GM12878 (cell line): Measurements from ENCODE around the gene KIAA1217. TPM values are rescaled to one million over a fixed set of nuclear protein-coding genes. Genes with fewer than 3 reads are reported as not detected.

ENCODE experiments used
- ATAC-seq: fragments of 200-7000 bp; cut with Tn5 transposase; 3 replicates; pipeline ENCODE4 v1.9.1; 2020; ENCODE audit warnings: mild to moderate bottlenecking, moderate library complexity
- BruUV-seq: library from RNA; stranded (reverse); fragments of 400-500 nt; replicated peaks from 2 replicates; lab custom pipeline; 2021; lab: Mats Ljungman, UMichigan
- CTCF ChIA-PET: fragments of 300-600 bp; sonication (Branson Sonifier 250); formaldehyde crosslinking; extraction: SDS; loops from one replicate; lab custom pipeline; 2021; ENCODE audit warnings: inconsistent platforms; lab: Yijun Ruan, JAX
- POLR2A ChIA-PET: fragments of 350-600 bp; formaldehyde crosslinking; extraction: SDS; loops from one replicate; lab custom pipeline; 2021; ENCODE audit warnings: inconsistent platforms; lab: Charles Lee
- RAD21 ChIA-PET: fragments of 300-600 bp; sonication (Branson Sonifier 250); formaldehyde crosslinking; loops from one replicate; lab custom pipeline; 2023; ENCODE audit warnings: antibody characterized with exemption; ENCODE audit not compliant: unreplicated experiment; lab: Charles Lee
- SMC1A ChIA-PET: fragments of 300-600 bp; sonication (Branson Sonifier 250); formaldehyde crosslinking; loops from one replicate; lab custom pipeline; 2023; ENCODE audit not compliant: unreplicated experiment, uncharacterized antibody; lab: Charles Lee
- DNase-seq: peaks from one replicate; pipeline ENCODE4 v3.0.0-alpha.2; 2011; ENCODE audit warnings: low read depth, low spot score
- FAIRE-seq: peaks from 3 replicates; lab custom pipeline; 2011; peaks lifted over from hg19 to GRCh38; lab: Jason Lieb, UNC
- H2AFZ ChIP-seq: 2 replicates; pipeline ENCODE4 v1.6.0; 2011; ENCODE audit warnings: low read depth, low read length, control low read depth; ENCODE audit not compliant: control insufficient read depth
- H3K27ac ChIP-seq: 2 replicates; pipeline ENCODE4 v1.5.1; 2011; ENCODE audit warnings: control low read depth; ENCODE audit not compliant: control insufficient read depth, insufficient read depth
- H3K27me3 ChIP-seq, 2 experiments: replicated peaks in 1 of 2; 2 replicates each; pipeline versions ENCODE4 v1.6.0 to v1.6.1; 2011; ENCODE audit warnings: low read length in 1 of 2; ENCODE audit not compliant: control insufficient read depth in 2 of 2, insufficient read depth in 2 of 2
- H3K36me3 ChIP-seq, 2 experiments: 2 replicates each; pipeline ENCODE4 v1.5.1; 2011; ENCODE audit warnings: low read length in 1 of 2; ENCODE audit not compliant: control insufficient read depth in 2 of 2, insufficient read depth in 2 of 2
- H3K4me1 ChIP-seq: 2 replicates; pipeline ENCODE4 v1.6.1; 2011; ENCODE audit warnings: mild to moderate bottlenecking, low read length, moderate library complexity, mixed read lengths; ENCODE audit not compliant: control insufficient read depth, insufficient read depth
- H3K4me2 ChIP-seq: 2 replicates; pipeline ENCODE4 v1.6.0; 2011; ENCODE audit warnings: control low read depth; ENCODE audit not compliant: control insufficient read depth, insufficient read depth
- H3K4me3 ChIP-seq: fragments of 200-600 bp; sonication (generic); 2 replicates; pipeline ENCODE4 v1.5.1; 2016
- H3K79me2 ChIP-seq: 2 replicates; pipeline ENCODE4 v1.6.0; 2011; ENCODE audit warnings: low read length; ENCODE audit not compliant: control insufficient read depth, insufficient read depth
- H3K9ac ChIP-seq: 2 replicates; pipeline ENCODE4 v1.8.0; 2011; ENCODE audit warnings: low read length, control low read depth, mixed read lengths; ENCODE audit not compliant: control insufficient read depth, insufficient read depth
- H3K9me3 ChIP-seq: replicated peaks from 3 replicates; pipeline ENCODE4 v1.5.1; 2011; ENCODE audit warnings: mild to moderate bottlenecking, low read length; ENCODE audit not compliant: control insufficient read depth, insufficient read depth
- H4K20me1 ChIP-seq: 2 replicates; pipeline ENCODE4 v1.6.0; 2011; ENCODE audit not compliant: control insufficient read depth, insufficient read depth
- BRCA1 ChIP-seq: IDR thresholded peaks from 2 replicates; pipeline ENCODE4 v1.6.1; 2011; ENCODE audit warnings: low read depth, low read length, improper control_type of control experiment
- E4F1 ChIP-seq: fragments of 450-650 bp; IDR thresholded peaks from 2 replicates; pipeline ENCODE4 v1.6.1; 2018; ENCODE audit warnings: borderline replicate concordance, mild to moderate bottlenecking; ENCODE audit not compliant: partially characterized antibody
- EED ChIP-seq: sonication (generic); IDR thresholded peaks from 2 replicates; pipeline ENCODE4 v1.6.1; 2016; ENCODE audit warnings: antibody characterized with exemption, low read depth
- FOXM1 ChIP-seq: IDR thresholded peaks from 2 replicates; pipeline ENCODE4 v1.6.1; 2012; ENCODE audit warnings: low read depth, mild to moderate bottlenecking, inconsistent platforms, low read length, moderate library complexity
- GATAD2B ChIP-seq: fragments of 450-650 bp; conservative IDR thresholded peaks from 2 replicates; pipeline ENCODE4 v1.6.1; 2017; ENCODE audit warnings: low read depth, mild to moderate bottlenecking, moderate library complexity
- HDGF ChIP-seq: fragments of 450-650 bp; IDR thresholded peaks from 2 replicates; pipeline ENCODE4 v1.6.1; 2016; ENCODE audit warnings: antibody characterized with exemption
- IRF3 ChIP-seq: fragments of 450-650 bp; IDR thresholded peaks from 2 replicates; pipeline ENCODE4 v1.6.1; 2014; ENCODE audit warnings: mild to moderate bottlenecking
- MTA2 ChIP-seq: fragments of 450-650 bp; IDR thresholded peaks from 2 replicates; pipeline ENCODE4 v1.6.1; 2016; ENCODE audit warnings: low read depth, mild to moderate bottlenecking, moderate library complexity
- MXI1 ChIP-seq: fragments of 150-350 bp; IDR thresholded peaks from 2 replicates; pipeline ENCODE4 v1.6.1; 2011; ENCODE audit warnings: low read depth, mild to moderate bottlenecking, inconsistent platforms, low read length, improper control_type of control experiment
- PAX8 ChIP-seq: fragments of 450-650 bp; IDR thresholded peaks from 2 replicates; pipeline ENCODE4 v1.6.1; 2017; ENCODE audit warnings: mild to moderate bottlenecking, moderate library complexity
- RAD51 ChIP-seq: fragments of 450-650 bp; IDR thresholded peaks from 2 replicates; pipeline ENCODE4 v1.6.1; 2016; ENCODE audit warnings: moderate library complexity, mild to moderate bottlenecking, inconsistent platforms
- SMAD1 ChIP-seq: fragments of 450-650 bp; IDR thresholded peaks from 2 replicates; pipeline ENCODE4 v1.6.1; 2018; ENCODE audit warnings: mild to moderate bottlenecking, low read depth; ENCODE audit not compliant: partially characterized antibody
- TBL1XR1 ChIP-seq: IDR thresholded peaks from 2 replicates; pipeline ENCODE4 v1.6.1; 2012; ENCODE audit warnings: low read depth, low read length, improper control_type of control experiment
- ZBTB33 ChIP-seq: fragments of 450-650 bp; IDR thresholded peaks from 2 replicates; pipeline ENCODE4 v1.6.1; 2017; ENCODE audit warnings: mild to moderate bottlenecking
- ZNF217 ChIP-seq: fragments of 450-650 bp; IDR thresholded peaks from 2 replicates; pipeline ENCODE4 v1.6.1; 2017; ENCODE audit warnings: antibody characterized with exemption, mild to moderate bottlenecking
- ZNF274 ChIP-seq: IDR thresholded peaks from one replicate; pipeline ENCODE4 v1.8.0; 2011; ENCODE audit not compliant: insufficient read length, insufficient read depth
- ZNF384 ChIP-seq: IDR thresholded peaks from 2 replicates; pipeline ENCODE4 v1.6.1; 2012; ENCODE audit warnings: low read depth, mild to moderate bottlenecking, low read length, improper control_type of control experiment, borderline replicate concordance
- WGBS: methylation state at CpG from one replicate; pipeline ENCODE4 v1.1.6; 2016; ENCODE audit warnings: low lambda C conversion rate; ENCODE audit not compliant: insufficient replicate concordance, insufficient coverage; ENCODE audit errors: missing lambda C conversion rate; 5-methylcytosine and 5-hydroxymethylcytosine counted together
- in situ Hi-C: fragments of 300-500 bp; cut with MboI; formaldehyde crosslinking; loops from 9 replicates; pipeline ENCODE4 v1.14.3; 2018; ENCODE audit warnings: mixed read lengths
- intact Hi-C: fragments of 100-400 bp; cut with micrococcal nuclease; formaldehyde crosslinking; loops from one replicate; pipeline ENCODE4 v1.14.2; 2022; ENCODE audit not compliant: unreplicated experiment
- polyA plus RNA-seq, 11 experiments: library from polyadenylated mRNA; depleted of rRNA in 4 of 11; unstranded in 6 of 11; stranded (reverse) in 5 of 11; fragments of >200 nt; fragmentation: Nextera tagmentation in 4 of 11; fragmentation: Illumina TruSeq in 1 of 11; extraction: Ambion mirVana in 4 of 11; extraction: Trizol in 1 of 11; gene quantifications; 1 replicate in 1 of 11; 2 replicates in 10 of 11; pipeline versions ENCODE4 v1.2.1 to v1.2.3, GENCODE V29; 2011 to 2016; ENCODE audit warnings: inconsistent platforms in 2 of 11, missing spikeins in 2 of 11, low read depth in 1 of 11
- total RNA-seq, 4 experiments: library from RNA; depleted of rRNA in 3 of 4; stranded (reverse); fragments of >200 nt in 3 of 4; fragmentation: Illumina TruSeq in 1 of 4; extraction: Trizol in 1 of 4; gene quantifications; 2 replicates each; pipeline versions ENCODE4 v1.2.1 to v1.2.3, GENCODE V29; 2013 to 2021

KIAA1217 gene
- total and polyA plus RNA-seq, 10 of the 15 experiments (the other 5 are each of a cell fraction or from before 2014, with no cell fraction given) = 0.57 to 3.8 (median 2.1) TPM

GRCh38 chr10:24307696-24308485 lies 99.0 kb downstream of the KIAA1217 start:
- intact Hi-C loops (no loop called here), in situ Hi-C loops (no loop called here)
- WGBS = 62% methylated on average over 11 of the region's 11 CpGs
- no peak for TF ChIP-seq FOXM1
- TF ChIP-seq RAD51 = no peak
- TF ChIP-seq ZNF217 = no peak
- no peak for TF ChIP-seq TBL1XR1
- no peak for TF ChIP-seq GATAD2B
- no peak for TF ChIP-seq MTA2
- TF ChIP-seq SMAD1 = no peak
- no peak for TF ChIP-seq MXI1
- TF ChIP-seq ZNF274 = no peak
- TF ChIP-seq ZNF384 = no peak
- TF ChIP-seq IRF3 = no peak
- TF ChIP-seq PAX8 = no peak
- no peak for TF ChIP-seq HDGF
- no peak for TF ChIP-seq EED
- no peak for TF ChIP-seq ZBTB33
- no peak for TF ChIP-seq E4F1
- no peak for TF ChIP-seq BRCA1
- Histone ChIP-seq H3K9me3 (no peaks in the 10 kb centered on the region), H4K20me1 (no peaks in the 10 kb centered on the region), H3K4me3 (no peak overlapping the region), H3K9ac (no peak overlapping the region), H3K27ac (no peak overlapping the region), H3K79me2 (no peaks in the 10 kb centered on the region), H3K4me1 (no peaks in the 10 kb centered on the region), H3K27me3 (no peaks in the 10 kb centered on the region), H3K4me2 (no peak overlapping the region), H3K36me3 (no peaks in the 10 kb centered on the region), H2AFZ (no peak overlapping the region)
- ChIA-PET RAD21 (interaction anchor here (1.1 kb wide), 1 partner anchor 13 kb away, joined by 3 read pairs; no protein-coding TSS in a partner anchor), CTCF (interaction anchor here (0.6 to 4.5 kb wide), 3 partner anchors 12 to 211 kb away, joined by 4 to 19 read pairs (median 4); no protein-coding TSS in a partner anchor), SMC1A (interaction anchor here (0.8 to 1.8 kb wide), 3 partner anchors 11 to 54 kb away, joined by 3 to 5 read pairs (median 4); no protein-coding TSS in a partner anchor), POLR2A (interaction anchor here (1.5 to 1.7 kb wide), 2 partner anchors 11 to 13 kb away, joined by 3 to 4 read pairs; no protein-coding TSS in a partner anchor)
- no peak for FAIRE-seq
- no peak for DNase-seq
- no peak for ATAC-seq
- BruUV-seq = no TSS peak
